Testis (tissue), 2 donors: ENCODE data around the gene MTA1.

Experiments used
- POLR2A ChIP-seq: fragments of 450-650 bp; IDR thresholded peaks from one replicate; pipeline ENCODE4 v1.6.1; 2017; ENCODE audit warnings: antibody characterized with exemption, mild to moderate bottlenecking, moderate library complexity
- TF ChIP-seq, protein P1 (sequence below), 3 experiments: fragments of 450-650 bp in 2 of 3; fragments of 200-600 bp in 1 of 3; sonication (generic) in 1 of 3; IDR thresholded peaks; one replicate each; pipeline ENCODE4 v1.5.1; 2016 to 2019; ENCODE audit warnings: antibody characterized with exemption in 3 of 3, mild to moderate bottlenecking in 2 of 3, moderate library complexity in 1 of 3

DNA sequence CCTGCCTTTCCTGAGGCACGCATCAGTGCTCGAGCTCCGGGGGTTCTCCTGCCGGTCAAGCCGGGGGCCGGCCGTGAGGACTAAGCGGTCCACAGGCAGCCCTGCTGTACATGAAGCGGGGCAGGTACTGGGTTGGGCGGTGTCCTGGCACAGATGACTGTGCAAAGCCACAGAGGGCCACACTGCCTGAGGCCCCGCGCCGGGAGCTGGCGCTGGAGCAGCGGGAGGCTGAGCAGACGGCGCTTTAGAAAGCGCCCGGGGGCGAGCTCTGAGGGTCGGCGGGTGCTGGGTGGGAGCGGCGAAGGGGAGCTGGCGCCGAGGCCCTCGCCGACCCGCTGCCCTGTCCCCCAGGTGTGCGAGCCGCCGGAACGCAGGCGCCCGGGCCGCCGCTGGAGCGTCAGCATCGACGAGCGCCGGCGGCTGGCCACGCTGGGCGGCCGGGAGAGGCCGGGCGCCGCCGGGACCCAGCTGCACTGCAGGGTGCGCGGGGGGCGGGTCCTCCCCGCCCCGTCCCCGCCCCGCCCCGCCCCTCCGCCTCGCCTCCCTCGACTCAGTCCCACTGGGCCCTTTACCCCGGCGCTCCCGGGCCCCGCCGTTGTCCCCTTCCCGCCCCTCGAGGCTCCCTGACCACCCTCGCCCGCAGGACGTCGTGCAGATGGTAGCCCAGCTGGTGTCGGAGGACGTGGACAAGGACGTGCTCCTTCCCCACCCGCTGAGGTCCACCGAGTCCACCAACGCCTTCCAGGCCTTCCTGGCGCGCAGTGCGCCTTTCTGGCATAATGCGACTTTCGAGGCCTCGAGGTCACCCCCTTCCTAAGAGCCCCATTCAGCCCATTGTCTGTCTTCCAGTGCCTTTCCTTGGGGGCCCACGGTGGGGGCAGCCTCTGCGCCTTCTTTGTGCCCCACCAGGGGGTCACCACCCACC lies 8.3 kb upstream of the MTA1 start:
- no peak for TF ChIP-seq POLR2A
- TF ChIP-seq, protein P1, sequence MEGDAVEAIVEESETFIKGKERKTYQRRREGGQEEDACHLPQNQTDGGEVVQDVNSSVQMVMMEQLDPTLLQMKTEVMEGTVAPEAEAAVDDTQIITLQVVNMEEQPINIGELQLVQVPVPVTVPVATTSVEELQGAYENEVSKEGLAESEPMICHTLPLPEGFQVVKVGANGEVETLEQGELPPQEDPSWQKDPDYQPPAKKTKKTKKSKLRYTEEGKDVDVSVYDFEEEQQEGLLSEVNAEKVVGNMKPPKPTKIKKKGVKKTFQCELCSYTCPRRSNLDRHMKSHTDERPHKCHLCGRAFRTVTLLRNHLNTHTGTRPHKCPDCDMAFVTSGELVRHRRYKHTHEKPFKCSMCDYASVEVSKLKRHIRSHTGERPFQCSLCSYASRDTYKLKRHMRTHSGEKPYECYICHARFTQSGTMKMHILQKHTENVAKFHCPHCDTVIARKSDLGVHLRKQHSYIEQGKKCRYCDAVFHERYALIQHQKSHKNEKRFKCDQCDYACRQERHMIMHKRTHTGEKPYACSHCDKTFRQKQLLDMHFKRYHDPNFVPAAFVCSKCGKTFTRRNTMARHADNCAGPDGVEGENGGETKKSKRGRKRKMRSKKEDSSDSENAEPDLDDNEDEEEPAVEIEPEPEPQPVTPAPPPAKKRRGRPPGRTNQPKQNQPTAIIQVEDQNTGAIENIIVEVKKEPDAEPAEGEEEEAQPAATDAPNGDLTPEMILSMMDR (IDR thresholded peaks at IDR 0.05), result no peak
